Neuronal stem cell (in vitro differentiated cells): ENCODE results near the gene EFCAB11.

Source experiments
- DNase-seq: peaks from one replicate; pipeline ENCODE4 v3.0.0-alpha.2; 2013; ENCODE audit warnings: low spot score
- H2AFZ ChIP-seq: one replicate; pipeline ENCODE4 v1.6.1; 2013; ENCODE audit warnings: mild to moderate bottlenecking, low read length, inconsistent platforms
- H2AK5ac ChIP-seq: 2 replicates; pipeline ENCODE4 v1.6.1; 2013; ENCODE audit warnings: low read depth, mild to moderate bottlenecking, inconsistent platforms, low read length, moderate library complexity, mixed read lengths
- H2BK120ac ChIP-seq: 2 replicates; pipeline ENCODE4 v1.6.1; 2013; ENCODE audit warnings: low read depth, mild to moderate bottlenecking, inconsistent platforms, low read length, moderate library complexity, mixed read lengths
- H2BK12ac ChIP-seq: one replicate; pipeline ENCODE4 v1.6.1; 2013; ENCODE audit warnings: low read length, inconsistent platforms
- H2BK15ac ChIP-seq: 2 replicates; pipeline ENCODE4 v1.6.1; 2013; ENCODE audit warnings: mild to moderate bottlenecking, low read length, inconsistent platforms, mixed read lengths
- H2BK5ac ChIP-seq: one replicate; pipeline ENCODE4 v1.6.1; 2013; ENCODE audit warnings: inconsistent platforms, mild to moderate bottlenecking, low read length, moderate library complexity
- H3K14ac ChIP-seq: one replicate; pipeline ENCODE4 v1.6.1; 2013; ENCODE audit warnings: low read length, inconsistent platforms
- H3K18ac ChIP-seq: 2 replicates; pipeline ENCODE4 v1.6.1; 2013; ENCODE audit warnings: low read length, inconsistent platforms
- H3K23ac ChIP-seq: 2 replicates; pipeline ENCODE4 v1.6.1; 2013; ENCODE audit warnings: low read depth, mild to moderate bottlenecking, mixed read lengths, low read length, inconsistent platforms; ENCODE audit not compliant: poor library complexity
- H3K27ac ChIP-seq: replicated peaks from 3 replicates; pipeline ENCODE4 v1.5.1; 2013; ENCODE audit warnings: low read length, inconsistent platforms
- H3K27me3 ChIP-seq, 3 experiments: 2 replicates each; pipeline ENCODE4 v1.6.1; 2013; ENCODE audit warnings: low read length in 3 of 3, mild to moderate bottlenecking in 2 of 3, inconsistent platforms in 1 of 3, low read depth in 1 of 3, mixed read lengths in 1 of 3, moderate library complexity in 1 of 3; ENCODE audit not compliant: control insufficient read depth in 3 of 3, insufficient read depth in 3 of 3
- H3K36me3 ChIP-seq, 2 donors: replicated peaks in 1 of 2; 2 replicates each; pipeline ENCODE4 v1.6.1; 2013; ENCODE audit warnings: low read length in 2 of 2; ENCODE audit not compliant: control insufficient read depth in 2 of 2, insufficient read depth in 2 of 2
- H3K4ac ChIP-seq: 2 replicates; pipeline ENCODE4 v1.6.1; 2013; ENCODE audit warnings: inconsistent platforms, mild to moderate bottlenecking, low read length, moderate library complexity
- H3K4me1 ChIP-seq, 2 donors: 1 replicate in 1 of 2; 2 replicates in 1 of 2; pipeline ENCODE4 v1.6.1; 2013; ENCODE audit warnings: low read length in 2 of 2, low read depth in 1 of 2; ENCODE audit not compliant: control insufficient read depth in 2 of 2, insufficient read depth in 1 of 2
- H3K4me2 ChIP-seq: one replicate; pipeline ENCODE4 v1.6.1; 2013; ENCODE audit warnings: mild to moderate bottlenecking, low read length, inconsistent platforms; ENCODE audit not compliant: insufficient read depth, poor library complexity, severe bottlenecking
- H3K4me3 ChIP-seq, 2 donors: 2 replicates each; pipeline ENCODE4 v1.5.1; 2013; ENCODE audit warnings: low read length in 2 of 2, mild to moderate bottlenecking in 2 of 2, inconsistent platforms in 1 of 2, moderate library complexity in 1 of 2
- H3K79me1 ChIP-seq: one replicate; pipeline ENCODE4 v1.6.1; 2013; ENCODE audit warnings: low read depth, mild to moderate bottlenecking, inconsistent platforms, low read length, moderate library complexity
- H3K9ac ChIP-seq: one replicate; pipeline ENCODE4 v1.6.1; 2013; ENCODE audit warnings: mild to moderate bottlenecking, low read depth, low read length, inconsistent platforms; ENCODE audit not compliant: poor library complexity
- H3K9me3 ChIP-seq, 2 donors: replicated peaks in 1 of 2; 2 replicates each; pipeline versions ENCODE3 to v1.6.1; 2013; ENCODE audit warnings: low read length in 2 of 2, mild to moderate bottlenecking in 2 of 2, inconsistent platforms in 1 of 2, low read depth in 1 of 2, mixed read lengths in 1 of 2, moderate library complexity in 1 of 2; ENCODE audit not compliant: control insufficient read depth in 2 of 2, insufficient read depth in 1 of 2
- H4K8ac ChIP-seq: one replicate; pipeline ENCODE4 v1.6.1; 2013; ENCODE audit warnings: low read depth, mild to moderate bottlenecking, inconsistent platforms, low read length, moderate library complexity
- H4K91ac ChIP-seq: one replicate; pipeline ENCODE4 v1.6.1; 2013; ENCODE audit warnings: low read length, low read depth, mild to moderate bottlenecking, inconsistent platforms; ENCODE audit not compliant: poor library complexity
- WGBS, 2 donors: extraction: QIAGEN DNeasy Blood & Tissue Kit; methylation state at CpG; one replicate each; pipeline ENCODE4 v1.1.7; 2013; ENCODE audit warnings: missing lambda C conversion rate in 2 of 2, mixed read lengths in 1 of 2; ENCODE audit not compliant: insufficient read length in 2 of 2, insufficient replicate concordance in 1 of 2; ENCODE audit errors: extremely low coverage in 2 of 2; 5-methylcytosine and 5-hydroxymethylcytosine counted together

EFCAB11 gene

DNA sequence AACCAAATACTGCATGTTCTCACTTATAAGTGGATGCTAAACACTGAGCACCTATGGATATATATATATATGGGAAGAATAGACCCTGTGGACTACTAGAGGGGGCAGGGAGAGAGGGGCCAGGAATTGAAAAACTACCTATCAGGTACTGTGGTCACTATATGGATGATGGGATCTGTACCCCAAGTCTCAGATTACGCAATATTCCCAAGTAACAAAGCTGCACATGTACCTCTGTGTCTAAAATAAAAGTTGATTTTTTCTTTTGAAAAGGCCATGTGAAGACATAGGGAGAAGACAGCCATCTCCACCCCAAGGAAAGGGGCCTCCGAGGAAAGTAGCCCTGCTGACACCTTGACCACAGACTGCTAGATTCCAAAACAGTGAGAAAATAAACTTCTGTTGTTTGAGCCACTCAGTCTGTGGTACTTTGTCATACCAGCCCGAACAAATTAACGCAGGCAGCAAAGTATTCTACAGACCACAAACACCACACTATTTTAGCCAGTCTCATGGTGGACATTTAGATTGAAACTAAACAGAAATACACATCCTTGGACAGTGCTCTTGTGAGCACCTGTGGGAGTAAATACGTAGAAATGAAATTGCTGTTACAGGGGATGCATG lies 197.1 kb downstream of the EFCAB11 start:
- H2AK5ac ChIP-seq = no peak overlapping the region
- no peak overlapping the region for H4K8ac ChIP-seq
- H3K4ac ChIP-seq = no peak overlapping the region
- no peak overlapping the region for H2BK120ac ChIP-seq
- H3K4me1 ChIP-seq = peaks cover 0 to 2% of the 10 kb centered on the region in 2 donors
- no peaks in the 10 kb centered on the region for H3K79me1 ChIP-seq
- H3K27me3 ChIP-seq = no peaks in the 10 kb centered on the region
- H3K14ac ChIP-seq = no peak overlapping the region
- H3K36me3 ChIP-seq = no peaks in the 10 kb centered on the region
- no peak overlapping the region for H3K23ac ChIP-seq
- WGBS, 2 donors = no CpG with 5 or more reads among the region's 5 CpGs
- no peak overlapping the region for H4K91ac ChIP-seq
- H3K18ac ChIP-seq = no peak overlapping the region
- no peak overlapping the region for H3K9ac ChIP-seq
- H3K4me3 ChIP-seq = no peak overlapping the region
- H2BK12ac ChIP-seq = no peak overlapping the region
- H3K27ac ChIP-seq = no peak overlapping the region
- no peak overlapping the region for H2AFZ ChIP-seq
- H2BK15ac ChIP-seq = no peak overlapping the region
- no peak overlapping the region for H2BK5ac ChIP-seq
- no peak for DNase-seq
- H3K9me3 ChIP-seq = no peaks in the 10 kb centered on the region
- no peak overlapping the region for H3K4me2 ChIP-seq

DNA sequence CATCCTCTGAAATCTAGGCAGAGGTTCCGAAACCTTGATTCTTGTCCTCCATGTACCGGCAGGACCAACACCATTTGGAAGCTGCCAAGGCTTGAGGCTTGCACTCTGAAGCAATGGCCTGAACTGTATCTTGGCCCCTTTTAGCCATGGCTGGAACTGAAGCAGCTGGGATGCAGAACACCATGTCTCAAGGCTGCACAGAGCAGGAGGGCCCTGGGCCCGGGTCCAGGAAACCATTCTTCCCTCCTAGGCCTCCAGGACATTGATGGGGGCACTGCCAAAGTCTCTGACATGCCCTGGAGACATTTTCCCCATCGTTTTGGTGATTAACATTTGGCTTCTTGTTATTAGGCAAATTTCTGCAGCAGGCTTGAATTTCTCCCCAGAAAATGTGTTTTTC lies 198.7 kb downstream of the EFCAB11 start:
- no peak overlapping the region for H3K9ac ChIP-seq
- H3K18ac ChIP-seq = no peak overlapping the region
- no peak for DNase-seq
- H2AK5ac ChIP-seq = no peak overlapping the region
- WGBS, 2 donors = no CpG with 5 or more reads among the region's 4 CpGs
- no peak overlapping the region for H3K4ac ChIP-seq
- H4K8ac ChIP-seq = no peak overlapping the region
- no peak overlapping the region for H3K14ac ChIP-seq
- no peak overlapping the region for H2BK15ac ChIP-seq
- no peaks in the 10 kb centered on the region for H3K9me3 ChIP-seq
- no peak overlapping the region for H2BK5ac ChIP-seq
- no peaks in the 10 kb centered on the region for H3K36me3 ChIP-seq
- no peak overlapping the region for H3K23ac ChIP-seq
- H4K91ac ChIP-seq = no peak overlapping the region
- H2BK12ac ChIP-seq = no peak overlapping the region
- H3K27me3 ChIP-seq = no peaks in the 10 kb centered on the region
- H2AFZ ChIP-seq = no peak overlapping the region
- H3K4me3 ChIP-seq = no peak overlapping the region
- peaks cover 0 to 2% of the 10 kb centered on the region in 2 donors for H3K4me1 ChIP-seq
- no peak overlapping the region for H3K4me2 ChIP-seq
- H2BK120ac ChIP-seq = no peak overlapping the region
- H3K27ac ChIP-seq = no peak overlapping the region
- no peaks in the 10 kb centered on the region for H3K79me1 ChIP-seq

DNA sequence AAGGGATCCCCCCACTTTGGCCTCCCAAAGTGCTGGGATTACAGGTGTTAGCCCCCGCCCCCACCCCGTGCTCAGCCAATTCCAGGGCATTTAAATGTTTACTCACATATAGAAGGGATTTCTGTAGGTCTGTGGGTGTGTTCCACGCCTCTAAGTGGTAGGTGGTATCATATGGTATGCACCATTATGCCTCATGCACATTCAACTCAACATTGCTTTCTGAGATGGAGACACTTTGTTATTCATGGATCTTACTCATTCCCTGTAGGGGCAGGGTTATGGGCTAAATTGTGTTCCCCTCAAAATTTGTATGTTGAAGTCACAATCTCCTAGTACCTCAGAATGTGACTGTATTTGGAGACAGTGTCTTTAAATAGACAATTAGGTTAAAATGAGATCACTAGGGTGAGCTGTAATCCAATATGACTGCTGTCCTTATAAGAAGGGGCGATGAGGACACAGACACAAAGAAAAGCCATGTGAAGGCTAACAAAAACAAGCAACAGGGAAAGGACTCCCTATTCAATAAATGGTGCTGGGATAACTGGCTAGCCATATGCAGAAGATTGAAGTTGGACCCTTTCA lies 200.6 kb downstream of the EFCAB11 start:
- no peak overlapping the region for H3K4me3 ChIP-seq
- no peak overlapping the region for H2BK12ac ChIP-seq
- no peak overlapping the region for H4K8ac ChIP-seq
- DNase-seq = no peak
- H3K4me2 ChIP-seq = no peak overlapping the region
- WGBS, 2 donors = no CpG with 5 or more reads among the region's 4 CpGs
- H4K91ac ChIP-seq = no peak overlapping the region
- no peak overlapping the region for H2AFZ ChIP-seq
- no peak overlapping the region for H2BK120ac ChIP-seq
- H2BK5ac ChIP-seq = no peak overlapping the region
- H2BK15ac ChIP-seq = no peak overlapping the region
- no peak overlapping the region for H3K9ac ChIP-seq
- H3K36me3 ChIP-seq = no peaks in the 10 kb centered on the region
- no peak overlapping the region for H3K23ac ChIP-seq
- no peaks in the 10 kb centered on the region for H3K9me3 ChIP-seq
- H3K27ac ChIP-seq = no peak overlapping the region
- no peak overlapping the region for H3K14ac ChIP-seq
- H3K27me3 ChIP-seq = no peaks in the 10 kb centered on the region
- no peak overlapping the region for H3K4ac ChIP-seq
- no peaks in the 10 kb centered on the region for H3K4me1 ChIP-seq
- no peaks in the 10 kb centered on the region for H3K79me1 ChIP-seq
- no peak overlapping the region for H2AK5ac ChIP-seq
- no peak overlapping the region for H3K18ac ChIP-seq

DNA sequence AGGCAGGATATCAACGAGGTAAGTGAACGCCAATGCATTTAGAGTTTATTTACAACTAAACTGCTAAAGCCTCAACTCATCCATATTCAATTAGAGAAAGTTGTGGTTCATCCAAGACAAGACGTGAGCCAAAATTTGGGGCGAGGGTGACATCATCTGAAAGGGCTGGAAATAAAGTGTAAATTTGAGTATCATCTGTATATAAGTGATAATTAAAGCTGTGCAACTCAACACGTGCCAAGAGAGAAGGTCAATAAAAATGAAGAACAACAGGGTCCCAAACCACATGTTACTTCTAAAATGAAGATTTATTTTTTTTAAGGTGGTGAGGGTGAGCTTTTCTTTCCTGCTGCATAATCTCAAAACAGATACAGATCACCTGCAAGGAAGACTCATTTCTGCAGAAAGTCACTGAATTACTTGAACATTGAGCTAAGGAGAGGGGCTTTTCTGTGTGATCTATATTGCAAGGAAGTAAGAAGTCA lies 203.6 kb downstream of the EFCAB11 start:
- no peak for DNase-seq
- H2BK12ac ChIP-seq = no peak overlapping the region
- H3K4ac ChIP-seq = no peak overlapping the region
- no CpG with 5 or more reads among the region's 5 CpGs for WGBS, 2 donors
- no peak overlapping the region for H2AFZ ChIP-seq
- no peak overlapping the region for H4K8ac ChIP-seq
- no peak overlapping the region for H3K4me3 ChIP-seq
- H3K36me3 ChIP-seq = no peaks in the 10 kb centered on the region
- no peaks in the 10 kb centered on the region for H3K4me1 ChIP-seq
- H4K91ac ChIP-seq = no peak overlapping the region
- H3K4me2 ChIP-seq = no peak overlapping the region
- no peak overlapping the region for H3K27ac ChIP-seq
- H3K9me3 ChIP-seq = no peaks in the 10 kb centered on the region
- H3K27me3 ChIP-seq = no peaks in the 10 kb centered on the region
- no peaks in the 10 kb centered on the region for H3K79me1 ChIP-seq
- no peak overlapping the region for H3K23ac ChIP-seq
- no peak overlapping the region for H2BK15ac ChIP-seq
- no peak overlapping the region for H3K9ac ChIP-seq
- no peak overlapping the region for H2AK5ac ChIP-seq
- H3K14ac ChIP-seq = no peak overlapping the region
- H2BK120ac ChIP-seq = no peak overlapping the region
- H2BK5ac ChIP-seq = no peak overlapping the region
- no peak overlapping the region for H3K18ac ChIP-seq
